ENCODE measurements around the gene RTBDN. TPM values are rescaled to one million over a fixed set of nuclear protein-coding genes. Genes with fewer than 3 reads are reported as not detected.
A peak's percentile ranks its signal among the peaks of the same experiment; 100 is the strongest.

Gene RTBDN
- total RNA-seq, 1 donor from 2014 or later: 2.0 TPM

GRCh38 chr19:12779162-12779993 lies 55.0 kb downstream of the RTBDN start:
- DNase-seq: no peak

GRCh38 chr19:12778905-12779161 lies 55.5 kb downstream of the RTBDN start:
- no peak for DNase-seq

GRCh38 chr19:12778017-12778904 lies 56.1 kb downstream of the RTBDN start:
- peak; percentile 41 for DNase-seq

GRCh38 chr19:12777217-12778016 lies 57.0 kb downstream of the RTBDN start:
- DNase-seq: peak; percentile 59

Small RNA genes lying within 50 kb of the gene (small RNA-seq; reads per million reads assigned to genes)
- gene MIR5684 (not detected), gene MIR6794 (not detected)

Other genes with a start within 250 kb of the RTBDN start
- gene ZNF490, start 223.8 kb downstream of the RTBDN start, total RNA-seq: 11.4 TPM
- 27.6 TPM for gene ZNF791, start 223.7 kb downstream of the RTBDN start, total RNA-seq
- gene MAN2B1, start 167.8 kb downstream of the RTBDN start, total RNA-seq: 17.2 TPM
- 10.3 TPM for gene WDR83, start 167.8 kb downstream of the RTBDN start, total RNA-seq
- 79.7 TPM for gene DHPS, start 152.7 kb downstream of the RTBDN start, total RNA-seq
- not detected for gene GNG14, start 146.6 kb downstream of the RTBDN start, total RNA-seq
- 6.4 TPM for gene FBXW9, start 137.9 kb downstream of the RTBDN start, total RNA-seq
- 54.0 TPM for gene TNPO2, start 110.6 kb downstream of the RTBDN start, total RNA-seq
- 138 TPM for gene TRIR, start 99.9 kb downstream of the RTBDN start, total RNA-seq
- gene GET3, start 97.1 kb downstream of the RTBDN start, total RNA-seq: 59.3 TPM
- gene BEST2, start 82.8 kb downstream of the RTBDN start, total RNA-seq: 0.16 TPM
- gene HOOK2, start 59.0 kb downstream of the RTBDN start, total RNA-seq: 20.3 TPM
- 22.6 TPM for gene JUNB, start 43.1 kb downstream of the RTBDN start, total RNA-seq
- gene PRDX2, start 32.8 kb downstream of the RTBDN start, total RNA-seq: 174 TPM
- 0.62 TPM for gene THSD8, start 32.5 kb downstream of the RTBDN start, total RNA-seq
- gene RNASEH2A, start 28.0 kb downstream of the RTBDN start, total RNA-seq: 15.8 TPM
- 35.1 TPM for gene MAST1, start 3.9 kb upstream of the RTBDN start, total RNA-seq
- gene DNASE2, start 46.9 kb upstream of the RTBDN start, total RNA-seq: 4.5 TPM
- gene KLF1, start 52.6 kb upstream of the RTBDN start, total RNA-seq: 0.31 TPM
- gene GCDH, start 56.6 kb upstream of the RTBDN start, total RNA-seq: 14.7 TPM
- not detected for gene SYCE2, start 84.7 kb upstream of the RTBDN start, total RNA-seq
- 46.8 TPM for gene FARSA, start 99.1 kb upstream of the RTBDN start, total RNA-seq
- gene CALR, start 104.0 kb upstream of the RTBDN start, total RNA-seq: 280 TPM
- 21.8 TPM for gene RAD23A, start 111.3 kb upstream of the RTBDN start, total RNA-seq
- gene GADD45GIP1, start 122.6 kb upstream of the RTBDN start, total RNA-seq: 13.3 TPM
- gene DAND5, start 135.0 kb upstream of the RTBDN start, total RNA-seq: not detected
- gene NFIX, start 160.9 kb upstream of the RTBDN start, total RNA-seq: 124 TPM